ENCODE measurements around the gene PDE4D.

DNA sequence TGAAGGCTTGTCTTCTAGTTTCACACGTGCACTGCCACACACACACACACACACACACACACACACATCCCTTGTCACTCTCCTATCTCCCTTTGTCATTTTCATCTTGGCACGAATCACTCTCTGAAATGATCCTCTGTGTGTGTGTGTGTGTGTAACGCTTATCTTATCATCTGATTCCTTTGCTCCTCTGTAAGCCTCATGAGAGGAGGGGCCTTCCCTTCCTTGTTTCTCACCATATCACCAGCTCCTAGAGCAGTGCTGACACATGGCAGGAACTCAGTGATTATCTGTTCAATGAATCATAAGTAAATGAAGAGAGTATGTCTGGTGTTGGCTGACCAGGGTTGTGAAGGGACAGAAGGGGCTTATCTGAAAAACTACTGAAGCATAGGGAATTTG, 53.3 kb downstream of the PDE4D start:
- TF ChIP-seq, protein P1, sequence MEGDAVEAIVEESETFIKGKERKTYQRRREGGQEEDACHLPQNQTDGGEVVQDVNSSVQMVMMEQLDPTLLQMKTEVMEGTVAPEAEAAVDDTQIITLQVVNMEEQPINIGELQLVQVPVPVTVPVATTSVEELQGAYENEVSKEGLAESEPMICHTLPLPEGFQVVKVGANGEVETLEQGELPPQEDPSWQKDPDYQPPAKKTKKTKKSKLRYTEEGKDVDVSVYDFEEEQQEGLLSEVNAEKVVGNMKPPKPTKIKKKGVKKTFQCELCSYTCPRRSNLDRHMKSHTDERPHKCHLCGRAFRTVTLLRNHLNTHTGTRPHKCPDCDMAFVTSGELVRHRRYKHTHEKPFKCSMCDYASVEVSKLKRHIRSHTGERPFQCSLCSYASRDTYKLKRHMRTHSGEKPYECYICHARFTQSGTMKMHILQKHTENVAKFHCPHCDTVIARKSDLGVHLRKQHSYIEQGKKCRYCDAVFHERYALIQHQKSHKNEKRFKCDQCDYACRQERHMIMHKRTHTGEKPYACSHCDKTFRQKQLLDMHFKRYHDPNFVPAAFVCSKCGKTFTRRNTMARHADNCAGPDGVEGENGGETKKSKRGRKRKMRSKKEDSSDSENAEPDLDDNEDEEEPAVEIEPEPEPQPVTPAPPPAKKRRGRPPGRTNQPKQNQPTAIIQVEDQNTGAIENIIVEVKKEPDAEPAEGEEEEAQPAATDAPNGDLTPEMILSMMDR (IDR thresholded peaks at IDR 0.05): no peak
- TF ChIP-seq POLR2A (IDR thresholded peaks at IDR 0.05): no peak
